Dendritic cell treated with granulocyte-macrophage colony-stimulating factor and Interleukin-4, amounts not matched to agents 40 ng/mL and 50 ng/mL, for 4 days (primary cell): ENCODE results near the gene GPX8.
A peak's percentile ranks its signal among the peaks of the same experiment; 100 is the strongest.

Experiments
- H3K27ac Mint-ChIP-seq: one replicate; pipeline ENCODE4 v1.8.0; 2022; ENCODE audit warnings: mild to moderate bottlenecking, mixed read lengths
- H3K27me3 Mint-ChIP-seq: one replicate; pipeline ENCODE4 v1.8.0; 2022; ENCODE audit warnings: mild to moderate bottlenecking, mixed read lengths
- H3K36me3 Mint-ChIP-seq: one replicate; pipeline ENCODE4 v1.8.0; 2022; ENCODE audit warnings: low read depth, mixed read lengths
- H3K4me1 Mint-ChIP-seq: one replicate; pipeline ENCODE4 v1.8.0; 2022; ENCODE audit warnings: low read depth, mixed read lengths
- H3K4me3 Mint-ChIP-seq: one replicate; pipeline ENCODE4 v1.8.0; 2022; ENCODE audit warnings: mild to moderate bottlenecking, moderate library complexity, mixed read lengths
- H3K9me3 Mint-ChIP-seq: one replicate; pipeline ENCODE4 v1.8.0; 2022; ENCODE audit warnings: mixed read lengths
- intact Hi-C: fragments of 100-400 bp; cut with micrococcal nuclease; formaldehyde crosslinking; loops from one replicate; pipeline ENCODE4 v1.15.0; 2022

GPX8 gene

DNA sequence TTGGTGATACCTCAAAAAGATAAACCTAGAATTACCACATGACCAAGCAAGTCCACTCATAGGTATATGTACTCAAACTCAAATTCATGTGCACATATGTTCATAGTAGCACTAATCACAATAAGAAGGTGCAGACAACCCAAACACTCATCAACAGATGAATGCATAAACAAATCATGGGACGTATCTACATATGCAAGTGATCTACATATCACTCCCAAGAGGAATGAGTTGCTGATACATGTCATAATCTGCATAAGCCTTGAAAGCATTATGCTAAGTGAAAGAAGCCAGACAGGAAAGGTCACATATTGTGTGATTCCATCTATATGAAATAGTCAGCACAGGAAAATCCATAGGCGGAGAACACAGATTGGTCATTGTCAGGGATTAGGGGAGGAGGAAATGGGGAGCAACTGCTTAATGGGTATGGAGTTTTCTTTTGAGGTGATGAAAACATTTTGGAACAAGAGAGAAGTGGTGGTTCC is 10.6 kb upstream of the GPX8 start:
- peaks cover 5% of the 10 kb centered on the region for H3K4me1 Mint-ChIP-seq
- intact Hi-C loops, result loop anchor here (5.0 to 10.0 kb wide), 2 partner anchors 632 to 905 kb away; partner anchors contain the start of gene SNX18
- H3K27me3 Mint-ChIP-seq, result peaks cover 22% of the 10 kb centered on the region
- H3K9me3 Mint-ChIP-seq, result no peaks in the 10 kb centered on the region
- H3K27ac Mint-ChIP-seq, result no peak overlapping the region
- H3K4me3 Mint-ChIP-seq, result no peak overlapping the region
- no peaks in the 10 kb centered on the region for H3K36me3 Mint-ChIP-seq

DNA sequence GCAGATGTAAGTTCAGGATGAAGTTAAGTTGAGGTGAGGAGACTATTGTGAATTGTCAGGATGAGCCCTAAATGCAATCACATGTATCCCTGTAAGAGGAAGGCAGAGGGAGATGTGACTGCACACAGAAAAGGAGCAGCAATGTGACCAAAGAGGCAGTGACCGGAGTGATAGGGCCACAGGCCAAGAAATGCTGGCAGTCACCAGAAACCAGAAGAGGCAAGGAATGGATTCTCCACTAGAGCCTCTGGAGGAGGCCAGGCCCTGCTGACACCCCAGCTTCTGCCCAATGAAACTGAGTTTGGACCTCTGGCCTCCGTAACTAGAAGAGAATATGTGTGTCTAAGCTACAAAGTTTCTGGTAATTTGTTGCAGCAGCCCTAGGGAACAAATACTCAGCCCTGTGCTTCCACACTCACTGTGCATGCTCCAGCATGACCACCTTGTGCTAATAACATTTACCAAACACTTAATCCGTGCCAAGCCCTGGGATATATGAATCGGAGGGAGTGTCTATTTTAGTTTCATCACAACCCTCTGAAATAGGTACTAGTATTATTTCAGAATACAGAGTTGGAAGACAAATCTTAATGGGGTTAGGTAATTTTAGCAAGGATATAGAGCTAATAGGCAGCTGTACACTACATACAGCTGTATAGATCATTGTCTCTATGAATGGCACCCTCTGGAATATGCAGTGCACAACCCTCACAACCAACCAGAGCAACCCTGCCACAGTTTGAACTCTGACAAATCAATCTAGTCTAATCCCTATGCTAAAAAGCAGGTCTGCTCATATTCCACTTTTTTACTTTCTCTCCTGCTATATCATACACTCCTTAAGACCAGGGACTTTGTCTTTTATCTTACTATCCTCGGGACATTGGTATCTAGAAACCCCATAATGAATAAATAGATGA is 7.8 kb upstream of the GPX8 start:
- Mint-ChIP-seq H3K36me3 (no peaks in the 10 kb centered on the region), H3K27ac (no peak overlapping the region), H3K4me1 (no peaks in the 10 kb centered on the region), H3K4me3 (no peak overlapping the region), H3K27me3 (peaks cover 22% of the 10 kb centered on the region), H3K9me3 (no peaks in the 10 kb centered on the region)
- intact Hi-C loops, result no loop called here

DNA sequence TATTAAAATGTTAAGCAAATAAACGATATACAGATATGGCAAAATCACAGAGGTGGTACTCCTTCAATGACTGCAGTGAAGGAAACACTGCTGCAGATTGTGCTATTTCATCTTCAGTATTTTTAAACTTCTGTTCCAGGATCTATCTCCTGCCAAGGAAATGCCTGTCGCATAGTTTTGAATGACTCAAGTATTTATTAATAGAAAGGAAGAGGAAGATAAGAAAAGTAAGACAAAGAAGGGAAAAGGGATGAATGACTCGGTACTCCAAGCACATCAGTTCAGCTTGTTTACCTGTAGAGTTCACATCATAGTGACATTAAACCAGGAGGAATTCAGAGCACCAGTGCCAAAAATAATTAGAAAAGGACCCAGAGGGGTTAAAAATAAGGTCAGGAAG is 5.1 kb upstream of the GPX8 start:
- no peak overlapping the region for H3K27ac Mint-ChIP-seq
- intact Hi-C loops, result no loop called here
- peaks cover 27% of the 10 kb centered on the region for H3K27me3 Mint-ChIP-seq
- no peaks in the 10 kb centered on the region for H3K36me3 Mint-ChIP-seq
- no peak overlapping the region for H3K4me3 Mint-ChIP-seq
- H3K9me3 Mint-ChIP-seq, result no peaks in the 10 kb centered on the region
- peaks cover 10% of the 10 kb centered on the region for H3K4me1 Mint-ChIP-seq

DNA sequence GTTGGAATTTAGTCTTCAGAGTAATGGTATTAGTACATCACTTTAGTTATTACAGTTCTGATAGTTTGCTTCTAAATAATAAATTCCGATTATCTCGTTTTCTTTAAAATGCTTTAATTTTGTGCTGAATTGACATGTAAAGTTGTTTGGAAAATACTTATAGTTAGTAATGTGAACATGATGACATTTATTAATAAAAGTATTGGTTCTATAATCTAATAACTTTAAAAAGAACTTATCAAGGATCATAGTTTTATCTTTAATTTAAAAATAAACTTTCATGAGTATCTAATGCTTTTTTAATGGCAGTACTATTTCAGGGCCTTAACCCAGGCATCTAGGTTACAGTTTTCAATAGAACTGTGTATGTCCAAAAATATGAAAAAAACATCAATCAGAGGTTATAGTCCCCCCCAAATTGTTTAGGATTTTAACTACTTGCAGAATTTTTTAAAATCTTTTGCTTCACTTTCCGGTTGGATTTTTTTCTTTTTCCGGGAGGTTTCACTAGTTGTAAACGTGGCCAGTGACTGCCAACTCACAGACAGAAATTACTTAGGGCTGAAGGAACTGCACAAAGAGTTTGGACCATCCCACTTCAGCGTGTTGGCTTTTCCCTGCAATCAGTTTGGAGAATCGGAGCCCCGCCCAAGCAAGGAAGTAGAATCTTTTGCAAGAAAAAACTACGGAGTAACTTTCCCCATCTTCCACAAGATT is 680 bp downstream of the GPX8 start:
- Mint-ChIP-seq H3K9me3 (no peaks in the 10 kb centered on the region), H3K4me1 (peaks cover 11% of the 10 kb centered on the region), H3K36me3 (no peaks in the 10 kb centered on the region), H3K4me3 (no peak overlapping the region), H3K27ac (no peak overlapping the region), H3K27me3 (peaks cover 18% of the 10 kb centered on the region)
- intact Hi-C loops, result no loop called here

DNA sequence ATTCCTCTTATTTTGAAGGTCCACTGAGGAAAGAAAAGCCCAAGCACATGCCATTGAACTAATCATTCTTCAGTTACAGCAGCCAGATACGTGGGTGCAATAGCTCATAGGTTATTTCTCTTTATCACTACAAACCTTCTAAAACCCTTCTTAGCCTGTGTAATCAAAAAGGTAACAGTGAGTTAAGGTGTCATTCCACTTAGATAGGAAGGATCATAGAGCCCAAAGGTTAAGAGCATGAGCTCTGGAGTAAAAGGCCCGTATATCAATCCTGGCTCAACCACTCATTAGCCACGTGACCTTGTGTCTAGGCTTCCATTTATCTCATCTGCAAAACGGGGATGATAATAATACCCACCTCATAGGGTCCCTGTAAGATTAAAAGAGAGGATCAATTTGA is 2.7 kb downstream of the GPX8 start:
- Mint-ChIP-seq H3K36me3 (no peaks in the 10 kb centered on the region), H3K27ac (no peak overlapping the region), H3K4me1 (peaks cover 11% of the 10 kb centered on the region), H3K4me3 (no peak overlapping the region), H3K9me3 (no peaks in the 10 kb centered on the region), H3K27me3 (peaks cover 30% of the 10 kb centered on the region)
- intact Hi-C loops, result no loop called here

DNA sequence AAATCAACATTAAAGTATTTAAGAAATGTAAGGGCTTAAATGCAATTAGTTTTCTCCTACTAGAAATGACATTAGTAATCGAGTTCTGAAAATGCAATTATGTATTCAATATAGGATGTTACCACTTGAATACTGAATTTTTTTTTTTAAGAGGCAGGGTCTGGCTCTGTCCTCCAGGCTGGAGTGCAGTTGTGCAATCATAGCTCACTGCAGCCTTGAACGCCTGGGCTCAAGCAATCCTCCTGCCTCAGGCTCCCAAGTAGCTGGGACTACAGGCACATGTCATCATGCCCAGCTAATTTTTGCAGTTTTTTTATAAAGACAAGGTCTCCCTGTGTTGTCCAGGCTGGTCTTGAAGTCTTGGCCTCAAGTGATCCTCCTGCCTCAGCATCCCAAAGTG is 11.5 kb downstream of the GPX8 start:
- Mint-ChIP-seq H3K27ac (no peak overlapping the region), H3K4me1 (peaks cover 27% of the 10 kb centered on the region), H3K36me3 (no peaks in the 10 kb centered on the region), H3K27me3 (peaks cover 64% of the 10 kb centered on the region), H3K9me3 (no peaks in the 10 kb centered on the region), H3K4me3 (no peak overlapping the region)
- intact Hi-C loops, result loop anchor here (5.0 kb wide), 4 partner anchors 61 to 859 kb away; partner anchors contain the start of genes ARL15, CCNO, DHX29 and MTREX

DNA sequence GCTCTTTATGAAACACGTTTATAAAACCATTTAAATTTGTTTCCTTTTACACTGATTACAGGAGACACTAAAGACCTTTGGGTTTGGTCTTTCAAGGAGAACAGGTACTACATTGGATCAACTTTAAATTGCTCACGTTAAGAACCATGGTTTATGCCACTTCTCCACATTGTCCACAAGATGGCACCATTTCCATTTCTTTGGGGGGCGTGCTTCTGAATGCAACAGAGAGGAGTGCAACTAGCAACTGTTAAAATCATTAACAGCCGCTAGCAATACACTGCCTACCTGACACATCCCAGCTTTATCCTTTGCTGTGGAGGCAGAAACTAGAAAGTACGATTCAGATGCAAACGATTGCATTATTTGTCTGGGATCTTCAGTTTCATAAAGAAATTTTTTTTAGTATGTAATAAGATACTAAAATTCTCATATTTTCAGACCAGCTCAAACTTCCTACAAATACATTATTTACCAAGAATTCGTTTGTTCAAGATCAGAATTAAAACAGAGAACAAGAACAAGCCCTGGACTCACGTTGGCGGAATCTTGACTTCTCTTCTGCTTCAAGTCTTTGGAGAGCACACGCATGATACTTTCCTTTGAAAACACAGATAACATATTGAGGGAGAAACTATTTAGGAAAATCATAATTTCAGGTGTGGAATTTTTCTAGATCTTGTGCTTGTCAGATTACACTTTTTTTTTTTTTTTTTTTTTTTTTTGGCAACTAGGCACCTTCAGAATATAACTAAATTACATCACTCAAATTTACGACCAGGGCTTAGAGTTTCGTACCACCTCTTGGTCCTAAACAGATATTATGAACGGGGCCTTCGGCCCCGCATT is 12.3 kb downstream of the GPX8 start:
- Mint-ChIP-seq H3K27me3 (peaks cover 65% of the 10 kb centered on the region), H3K9me3 (no peaks in the 10 kb centered on the region), H3K36me3 (no peaks in the 10 kb centered on the region), H3K4me3 (peak overlapping the region; percentile 83), H3K4me1 (peaks cover 31% of the 10 kb centered on the region), H3K27ac (peak overlapping the region; percentile 77)
- intact Hi-C loops, result loop anchor here (2.0 to 5.0 kb wide), 5 partner anchors 60 to 860 kb away; partner anchors contain the start of genes ARL15, CCNO, DHX29 and MTREX

DNA sequence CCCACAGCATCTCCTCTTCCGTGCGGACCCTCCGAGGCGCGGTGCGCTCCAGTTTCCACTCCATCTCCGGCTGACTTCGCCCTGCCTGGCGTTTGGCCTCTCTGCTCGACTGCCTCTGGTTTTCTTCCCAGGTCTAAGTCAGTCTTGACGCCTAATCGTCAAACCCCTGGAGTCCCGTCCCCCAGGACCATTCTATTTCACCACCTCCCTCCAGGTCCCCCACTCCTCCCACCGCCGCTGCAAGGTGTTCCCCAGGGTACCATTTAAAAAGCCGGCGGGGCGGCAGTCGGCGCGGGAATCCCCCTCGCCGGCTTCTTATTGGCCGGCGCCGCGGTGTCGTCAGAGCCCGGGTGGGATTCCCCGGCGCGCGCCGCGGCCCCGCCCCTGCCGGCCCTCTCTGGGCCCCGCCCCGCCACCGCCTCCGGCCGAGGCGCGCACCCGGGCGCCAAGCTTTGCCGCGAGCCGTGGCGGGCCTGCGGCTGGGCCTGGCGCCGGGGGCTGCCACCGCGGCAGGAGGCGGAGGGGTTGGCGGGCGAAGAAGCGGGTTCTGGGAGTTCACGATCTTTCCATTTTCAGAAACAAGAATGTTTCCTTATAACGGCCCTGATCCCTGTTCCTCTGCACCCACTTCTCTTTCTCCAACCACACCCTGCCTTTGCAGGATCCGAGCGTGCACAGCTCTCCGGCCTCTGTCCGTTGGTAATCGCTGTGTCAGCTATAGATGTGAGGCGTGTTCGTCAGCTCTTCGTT is 13.1 kb downstream of the GPX8 start, which contains the start of gene CDC20B:
TSS of gene CDC20B (minus strand) at position 241 of the 750 bp plus-strand sequence. CDS start at position 64, 177 bp downstream.
- Mint-ChIP-seq H3K4me3 (peak within 1 kb of the TSS; percentile 83), H3K27ac (peak within 1 kb of the TSS; percentile 77), H3K9me3 (no peaks in the 10 kb centered on the region), H3K27me3 (peaks cover 66% of the 10 kb centered on the region), H3K36me3 (no peaks in the 10 kb centered on the region), H3K4me1 (peaks cover 31% of the 10 kb centered on the region)
- intact Hi-C loops, result loop anchor here (2.0 to 5.0 kb wide), 5 partner anchors 59 to 861 kb away; partner anchors contain the start of genes ARL15, CCNO, DHX29 and MTREX

DNA sequence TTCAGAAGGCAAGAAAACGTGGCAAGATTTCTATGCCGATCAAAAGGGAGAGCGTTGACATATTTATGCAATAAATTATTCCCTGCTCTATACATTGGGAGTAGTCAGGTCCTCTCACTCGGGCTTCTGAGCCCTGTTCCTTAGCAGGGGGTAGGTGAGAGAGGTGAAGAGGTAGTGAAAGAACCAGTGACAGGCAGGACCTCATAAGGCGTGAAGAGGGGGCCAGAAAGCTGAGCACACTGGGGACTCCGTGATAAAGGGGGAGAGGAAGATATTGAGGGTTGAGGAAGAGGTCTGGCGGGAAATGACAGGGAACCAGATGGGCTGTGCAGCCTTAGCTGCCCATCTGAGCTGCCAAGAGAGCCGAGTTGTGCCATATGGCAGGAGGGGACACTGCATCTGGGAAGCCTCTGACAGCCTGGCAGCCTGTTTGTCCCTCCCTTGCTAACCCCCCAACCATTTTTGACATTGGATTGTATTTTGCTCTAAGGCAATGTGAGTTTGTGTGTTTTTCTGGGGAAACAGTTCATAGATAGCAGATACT is 13.8 kb downstream of the GPX8 start:
- Mint-ChIP-seq H3K36me3 (no peaks in the 10 kb centered on the region), H3K27me3 (peaks cover 66% of the 10 kb centered on the region), H3K4me3 (peak overlapping the region; percentile 83), H3K27ac (peak overlapping the region; percentile 77), H3K9me3 (no peaks in the 10 kb centered on the region), H3K4me1 (peaks cover 31% of the 10 kb centered on the region)
- intact Hi-C loops, result loop anchor here (2.0 to 5.0 kb wide), 5 partner anchors 59 to 861 kb away; partner anchors contain the start of genes ARL15, CCNO, DHX29 and MTREX

DNA sequence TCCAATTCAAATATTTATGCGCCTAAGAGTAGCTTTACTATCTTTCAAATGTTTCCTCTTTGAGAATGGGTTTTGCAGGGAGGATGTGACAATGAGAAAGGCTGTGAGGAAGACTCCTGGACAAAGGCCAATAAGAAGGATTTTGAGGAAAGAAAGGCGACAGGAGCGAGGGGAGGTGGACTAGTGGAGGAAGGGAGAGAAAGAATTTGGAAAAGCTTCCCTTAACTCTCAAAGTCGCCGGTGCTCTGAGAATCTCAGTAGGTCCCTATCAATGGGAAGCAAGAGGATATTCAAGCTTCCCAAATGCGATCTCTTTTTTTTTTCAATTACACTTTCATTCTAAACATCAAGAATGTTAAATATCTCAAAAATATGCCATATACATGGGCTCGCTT is 15.8 kb downstream of the GPX8 start:
- no peak overlapping the region for H3K27ac Mint-ChIP-seq
- H3K36me3 Mint-ChIP-seq, result no peaks in the 10 kb centered on the region
- H3K4me3 Mint-ChIP-seq, result peak overlapping the region; percentile 76
- no peaks in the 10 kb centered on the region for H3K9me3 Mint-ChIP-seq
- H3K4me1 Mint-ChIP-seq, result peaks cover 31% of the 10 kb centered on the region
- H3K27me3 Mint-ChIP-seq, result peaks cover 67% of the 10 kb centered on the region
- intact Hi-C loops, result no loop called here

DNA sequence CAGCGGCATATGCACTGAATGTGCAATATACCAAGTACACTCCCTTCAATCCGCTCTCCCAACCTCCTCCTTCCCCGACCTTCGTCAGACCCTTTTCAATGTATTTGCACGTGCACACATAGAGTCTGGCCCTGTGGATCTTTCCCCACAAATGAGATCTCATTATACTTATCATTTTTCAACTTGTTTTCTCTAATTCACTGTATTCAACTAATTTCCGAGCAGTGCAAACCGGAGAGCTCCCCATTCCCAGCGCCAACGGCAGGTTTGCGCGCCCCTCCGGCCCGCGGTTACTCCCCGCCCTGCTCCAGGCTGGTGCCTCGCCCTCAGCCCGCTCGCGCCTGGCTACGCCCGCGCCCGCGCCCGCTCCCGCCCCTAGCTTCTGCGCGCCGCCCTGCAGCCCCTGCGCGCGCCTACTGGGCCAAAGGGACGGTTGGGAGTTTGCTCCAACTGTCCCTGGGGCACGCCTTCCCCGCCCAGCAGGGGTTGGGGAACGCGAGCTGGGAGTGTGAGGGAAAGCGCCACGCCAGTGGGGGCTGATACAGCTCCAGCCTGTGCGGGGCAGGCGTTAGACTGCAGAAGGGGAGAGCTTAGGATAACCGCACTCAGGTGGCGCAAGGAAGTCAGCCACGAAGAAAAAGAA is 16.3 kb downstream of the GPX8 start:
- no peaks in the 10 kb centered on the region for H3K9me3 Mint-ChIP-seq
- peak overlapping the region; percentile 76 for H3K4me3 Mint-ChIP-seq
- peaks cover 66% of the 10 kb centered on the region for H3K27me3 Mint-ChIP-seq
- intact Hi-C loops, result no loop called here
- H3K4me1 Mint-ChIP-seq, result peaks cover 31% of the 10 kb centered on the region
- H3K27ac Mint-ChIP-seq, result no peak overlapping the region
- H3K36me3 Mint-ChIP-seq, result no peaks in the 10 kb centered on the region

DNA sequence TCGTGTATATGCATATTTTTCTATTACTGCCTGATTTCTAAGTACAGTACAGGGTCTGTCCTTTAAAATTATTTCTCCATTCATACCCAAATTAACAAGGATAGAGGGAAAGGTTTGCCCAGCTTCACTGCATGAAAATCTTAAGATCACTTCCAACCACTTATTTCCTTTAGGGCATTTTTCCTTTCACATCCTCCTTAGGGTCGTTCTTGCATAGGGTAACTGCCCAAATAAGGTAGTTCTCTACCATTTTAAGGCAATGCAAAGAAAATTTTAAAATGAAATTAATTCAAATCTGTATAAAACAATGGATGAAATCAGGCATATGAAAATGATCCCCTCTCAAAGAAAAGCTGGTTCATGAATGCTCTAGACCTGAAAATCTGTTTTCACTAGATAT is 17.1 kb downstream of the GPX8 start:
- Mint-ChIP-seq H3K9me3 (no peaks in the 10 kb centered on the region), H3K27ac (no peak overlapping the region), H3K4me3 (no peak overlapping the region), H3K27me3 (peaks cover 70% of the 10 kb centered on the region), H3K36me3 (no peaks in the 10 kb centered on the region), H3K4me1 (peaks cover 31% of the 10 kb centered on the region)
- intact Hi-C loops, result no loop called here
